Measurements from ENCODE around the gene INTS2. TPM values are rescaled to one million over a fixed set of nuclear protein-coding genes. Genes with fewer than 3 reads are reported as not detected.
"Not testable (repeated sequence)": the region's sequence is repeated elsewhere in the genome, so short reads cannot be mapped to it uniquely, and the experiment has no call there.

INTS2 gene
- total RNA-seq, 1 donor from 2014 or later, result 14.9 TPM

DNA sequence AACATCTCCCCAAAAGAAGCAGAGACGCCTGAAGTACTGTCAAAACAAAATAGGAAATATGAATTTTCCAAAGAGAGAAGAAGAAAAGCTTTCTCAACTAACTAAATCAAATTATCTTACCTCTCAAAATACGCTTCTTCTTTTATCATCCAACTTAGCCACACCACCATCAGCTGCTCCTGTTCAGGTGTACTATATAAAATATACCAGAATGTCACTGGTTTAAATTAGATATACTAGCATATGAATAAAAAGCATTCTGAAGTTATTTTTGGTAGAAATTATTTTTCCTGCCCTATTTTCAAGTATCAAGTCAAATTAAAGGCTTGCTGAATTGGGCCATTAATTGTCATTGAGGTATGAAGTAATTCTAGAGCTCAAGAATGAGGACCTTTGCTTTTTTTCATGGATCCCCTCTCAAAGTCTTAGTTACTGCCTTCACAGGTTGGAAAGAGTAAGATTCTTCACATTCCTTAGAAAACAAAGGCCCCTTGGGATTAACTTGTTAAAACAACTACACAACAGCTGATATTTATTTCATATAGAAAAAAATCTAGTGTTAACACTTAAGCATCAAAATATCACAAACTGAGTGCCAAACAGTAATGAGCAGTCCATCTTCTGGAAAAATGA is 30.1 kb downstream of the INTS2 start:
- DNase-seq (ENCODE audit: low spot score), result no peak
- intact Hi-C loops (cut with DNase I), result no loop called here

DNA sequence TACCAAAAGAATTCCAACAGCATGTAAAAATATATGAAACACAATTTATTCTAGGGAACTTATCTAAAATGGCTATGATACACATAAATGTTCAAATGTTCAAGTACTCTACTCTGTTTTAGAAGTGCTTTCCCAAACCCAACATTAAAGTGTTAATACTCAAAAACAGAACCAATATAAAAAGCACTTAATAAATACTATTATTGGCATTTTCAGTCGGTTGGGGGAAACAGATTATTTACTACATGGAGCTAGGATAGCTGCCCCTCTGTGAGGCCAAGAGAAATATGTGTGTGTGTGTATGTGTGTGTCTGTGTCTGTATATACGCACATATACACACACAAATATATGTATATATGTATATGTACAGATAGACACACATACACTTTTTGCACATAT is 32.4 kb downstream of the INTS2 start:
- intact Hi-C loops (cut with DNase I), result no loop called here
- DNase-seq (ENCODE audit: low spot score), result no peak

DNA sequence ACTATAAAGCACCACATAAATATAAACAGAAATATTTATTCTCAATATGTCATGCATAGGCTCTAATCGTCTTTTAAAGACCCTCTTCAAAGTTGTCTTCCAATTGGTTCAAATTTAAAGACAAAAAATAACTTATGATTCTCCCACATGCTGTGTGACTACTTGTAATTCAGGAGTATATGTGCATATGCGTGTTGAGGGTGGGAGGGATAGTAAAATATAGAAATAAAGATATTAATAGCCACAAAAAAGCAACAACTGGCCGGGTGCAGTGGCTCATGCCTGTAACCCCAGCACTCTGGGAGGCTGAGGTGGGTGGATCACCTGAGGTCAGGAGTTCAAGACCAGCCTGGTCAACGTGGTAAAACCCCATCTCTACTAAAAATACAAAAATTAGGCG is 33.5 kb downstream of the INTS2 start:
- DNase-seq (ENCODE audit: low spot score); intact Hi-C loops (cut with DNase I): not testable (repeated sequence)

DNA sequence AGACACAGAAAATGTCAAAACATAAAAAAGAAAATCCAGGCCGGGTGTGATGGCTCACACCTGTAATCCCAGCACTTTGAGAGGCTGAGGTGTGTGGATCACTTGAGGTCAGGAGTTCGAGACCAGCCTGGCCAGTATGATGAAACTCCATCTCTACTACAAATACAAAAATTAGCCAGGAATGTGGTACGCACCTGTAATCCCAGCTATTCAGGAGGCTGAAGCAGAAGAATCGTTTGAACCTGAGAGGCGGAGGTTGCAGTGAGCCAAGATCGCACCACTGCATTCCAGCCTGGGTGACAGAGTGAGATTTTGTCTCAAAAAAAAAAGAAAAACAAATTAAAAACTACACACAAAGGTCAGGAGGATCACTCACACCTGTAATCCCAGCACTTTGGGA is 40.0 kb downstream of the INTS2 start:
- DNase-seq (ENCODE audit: low spot score); intact Hi-C loops (cut with DNase I): not testable (repeated sequence)

DNA sequence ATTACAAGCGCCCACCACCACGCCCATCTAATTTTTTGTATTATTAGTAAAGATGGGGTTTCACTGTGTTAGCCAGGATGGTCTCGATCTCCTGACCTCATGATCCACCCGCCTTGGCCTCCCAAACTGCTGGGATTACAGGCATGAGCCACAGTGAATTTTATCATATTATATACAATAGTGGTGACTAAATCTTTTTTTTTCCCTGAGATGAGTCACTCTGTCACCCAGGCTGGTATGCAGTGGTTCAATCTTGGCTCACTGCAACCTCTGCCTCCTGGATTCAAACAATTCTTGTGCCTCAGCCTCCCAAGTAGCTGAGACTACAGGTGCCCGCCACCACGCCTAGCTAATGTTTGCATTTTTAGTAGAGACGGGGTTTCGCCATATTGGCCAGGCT is 41.9 kb downstream of the INTS2 start:
- DNase-seq (ENCODE audit: low spot score); intact Hi-C loops (cut with DNase I): not testable (repeated sequence)

DNA sequence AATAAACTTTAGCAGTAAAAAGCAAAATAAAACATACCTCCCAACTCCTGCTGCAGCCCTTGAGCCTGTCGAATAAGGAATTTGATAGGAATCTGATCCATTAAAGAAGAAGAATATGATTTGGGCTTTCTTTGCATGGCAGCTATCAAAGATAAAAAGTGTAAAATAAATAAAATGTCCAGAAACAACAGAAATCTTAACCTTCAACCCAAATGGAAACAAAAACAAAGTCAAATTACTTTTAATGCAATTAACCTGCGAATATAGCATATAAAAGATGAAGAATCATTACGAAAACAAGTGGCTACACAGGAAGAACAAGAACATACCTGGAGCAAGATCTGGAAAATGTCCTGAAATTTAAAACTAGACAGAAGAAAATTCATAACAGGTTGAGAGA is 42.9 kb downstream of the INTS2 start:
- no peak for DNase-seq (ENCODE audit: low spot score)
- intact Hi-C loops (cut with DNase I), result no loop called here

DNA sequence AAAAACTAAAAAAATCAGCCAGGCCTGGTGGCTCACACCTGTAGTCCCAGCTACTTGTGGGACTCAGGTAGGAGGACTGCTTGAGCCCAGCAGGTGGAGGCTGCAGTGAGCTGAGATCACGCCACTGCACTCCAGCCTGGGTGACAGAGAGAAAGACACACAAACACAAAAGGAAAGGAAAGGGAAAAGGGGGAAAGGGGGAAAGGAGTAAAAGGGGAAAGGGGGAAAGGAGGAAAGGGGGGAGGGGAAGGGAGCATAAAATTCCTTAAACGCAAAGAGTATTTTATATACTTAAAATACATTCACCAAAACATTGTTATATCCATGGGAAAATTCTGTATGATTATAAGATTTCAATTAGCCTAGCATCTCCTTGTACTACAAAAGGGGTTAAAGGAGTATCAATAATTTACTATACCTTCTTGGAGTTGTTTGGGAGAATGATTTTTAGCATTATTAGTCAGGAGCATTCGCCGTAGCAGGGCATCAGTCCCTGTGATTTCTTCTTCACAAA is 47.1 kb downstream of the INTS2 start:
- DNase-seq (ENCODE audit: low spot score), result no peak
- intact Hi-C loops (cut with DNase I), result no loop called here

DNA sequence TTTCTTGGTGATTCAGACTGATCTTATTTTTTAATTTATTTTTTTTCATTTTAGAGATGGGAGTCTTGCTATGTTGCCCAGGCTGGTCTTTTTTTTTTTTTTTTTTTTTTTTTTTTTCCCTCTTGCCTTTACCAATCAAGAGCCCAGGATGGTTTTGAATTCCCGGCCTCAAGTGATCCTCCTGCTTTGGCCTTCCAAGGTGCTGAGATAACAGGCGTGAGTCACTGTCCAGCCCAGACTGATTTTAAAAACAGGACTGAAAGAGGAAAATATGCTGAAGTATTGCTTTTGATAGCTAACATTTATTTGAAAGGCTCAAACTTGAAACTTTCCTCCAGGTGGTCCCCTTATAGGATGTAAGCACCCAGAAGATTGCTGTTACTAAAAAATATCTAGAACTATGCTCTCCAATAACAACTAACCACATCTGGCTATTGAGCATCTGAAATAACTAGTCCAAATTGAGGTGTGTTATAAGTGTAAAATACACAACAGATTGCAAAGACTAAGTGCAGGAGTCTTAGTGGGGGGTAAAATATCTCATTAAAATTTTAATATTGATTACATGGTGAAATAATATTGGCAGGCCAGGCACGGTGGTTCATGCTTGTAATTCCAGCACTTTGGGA is 48.7 kb downstream of the INTS2 start:
- intact Hi-C loops (cut with DNase I), result no loop called here
- DNase-seq (ENCODE audit: low spot score), result no peak

DNA sequence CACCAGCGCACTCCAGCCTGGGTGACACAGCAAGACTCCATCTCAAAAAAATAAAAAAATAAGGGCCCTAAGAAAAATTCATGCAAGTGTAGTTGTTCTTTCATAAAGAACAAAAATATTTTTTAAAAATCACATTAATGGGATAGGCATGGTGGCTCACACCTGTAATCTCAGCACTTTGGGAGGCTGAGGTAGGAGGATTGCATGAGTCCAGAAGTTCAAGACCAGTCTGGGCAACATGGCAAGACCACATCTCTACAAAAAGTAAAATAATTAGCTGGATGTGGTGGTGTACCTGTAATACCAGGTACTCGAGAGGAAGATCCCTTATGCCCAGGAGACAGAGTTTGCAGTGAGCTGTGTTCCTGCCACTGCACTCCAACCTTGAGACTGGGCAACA is 49.3 kb downstream of the INTS2 start:
- DNase-seq (ENCODE audit: low spot score), result no peak
- intact Hi-C loops (cut with DNase I), result no loop called here

DNA sequence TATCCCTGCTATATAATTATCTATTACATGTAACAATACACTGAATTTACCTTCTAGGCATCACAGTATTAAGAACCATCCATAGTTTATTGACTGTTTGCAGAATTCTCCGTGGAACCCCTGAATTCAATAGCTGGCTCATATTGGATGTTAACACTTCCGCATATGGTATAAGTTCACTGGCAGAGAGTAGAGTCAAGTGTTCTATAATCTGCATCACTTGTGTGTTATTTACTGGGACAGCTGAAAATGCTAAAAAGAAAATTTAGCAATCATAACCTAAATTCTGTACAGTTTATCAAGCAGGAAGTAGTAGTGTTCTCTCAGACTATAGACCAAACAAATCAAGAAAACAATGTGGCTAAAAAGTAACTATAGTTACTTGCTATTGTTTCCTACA is 49.9 kb downstream of the INTS2 start:
- DNase-seq (ENCODE audit: low spot score), result no peak

DNA sequence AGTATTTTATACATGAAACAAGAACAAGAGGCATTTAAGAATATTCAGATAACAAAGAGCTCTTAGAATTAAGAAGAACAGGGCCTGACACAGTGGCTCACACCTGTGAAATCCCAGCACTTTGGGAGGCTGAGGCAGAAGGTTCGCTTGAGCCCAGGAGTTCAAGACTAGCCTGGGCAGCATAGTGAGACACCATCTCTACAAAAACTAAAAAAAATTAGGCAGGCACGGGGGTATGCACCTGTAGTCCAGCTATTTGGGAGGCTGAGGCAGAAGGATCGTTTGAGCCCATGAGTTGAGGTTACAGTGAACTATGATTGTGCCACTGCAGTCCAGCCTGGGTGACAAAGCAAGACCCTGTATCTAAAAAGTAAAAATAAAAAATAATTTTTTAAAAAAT is 52.0 kb downstream of the INTS2 start:
- DNase-seq (ENCODE audit: low spot score), result no peak
- intact Hi-C loops (cut with DNase I), result no loop called here

More for the DNA sequence above, 49.9 kb downstream of the INTS2 start:
- intact Hi-C loops (cut with DNase I), result no loop called here

DNA sequence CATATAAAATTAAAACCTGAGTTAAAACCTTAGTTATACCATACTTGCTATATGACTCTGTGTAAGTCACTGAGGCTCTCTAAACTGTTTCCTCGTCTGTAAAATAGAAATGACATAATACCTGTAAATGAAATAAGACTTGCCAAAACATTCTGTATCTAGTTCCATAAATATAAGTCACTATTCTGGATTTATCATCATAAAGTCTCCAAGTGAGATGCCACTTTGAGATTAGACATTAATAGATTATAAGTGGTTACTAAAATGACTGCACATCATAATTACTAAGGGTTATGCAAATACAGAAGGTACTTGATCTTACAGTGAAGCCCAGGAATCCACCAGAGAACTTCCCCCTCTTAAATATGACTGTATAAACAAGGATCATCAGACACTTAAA is 52.5 kb downstream of the INTS2 start:
- intact Hi-C loops (cut with DNase I), result no loop called here

DNA sequence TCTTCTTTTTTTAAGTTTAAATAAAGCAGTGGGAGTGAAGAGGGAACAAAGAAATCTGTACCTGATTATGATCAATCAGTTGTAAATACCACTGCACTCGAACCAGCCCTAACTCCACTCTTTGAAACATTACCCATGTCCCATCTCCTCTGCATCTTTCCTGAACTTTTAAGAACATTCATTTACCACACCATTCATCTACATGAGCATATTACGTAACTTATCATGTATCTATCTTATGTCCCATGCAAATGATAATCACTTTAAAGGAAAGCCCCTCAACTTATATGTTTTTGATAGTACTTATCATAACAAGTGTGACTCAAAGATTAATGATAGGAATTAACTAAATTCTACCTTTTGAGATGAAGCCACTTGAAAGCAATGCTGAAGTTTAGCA is 53.7 kb downstream of the INTS2 start:
- DNase-seq (ENCODE audit: low spot score), result no peak
- intact Hi-C loops (cut with DNase I), result no loop called here

More for the DNA sequence above, 52.5 kb downstream of the INTS2 start:
- DNase-seq (ENCODE audit: low spot score), result no peak

DNA sequence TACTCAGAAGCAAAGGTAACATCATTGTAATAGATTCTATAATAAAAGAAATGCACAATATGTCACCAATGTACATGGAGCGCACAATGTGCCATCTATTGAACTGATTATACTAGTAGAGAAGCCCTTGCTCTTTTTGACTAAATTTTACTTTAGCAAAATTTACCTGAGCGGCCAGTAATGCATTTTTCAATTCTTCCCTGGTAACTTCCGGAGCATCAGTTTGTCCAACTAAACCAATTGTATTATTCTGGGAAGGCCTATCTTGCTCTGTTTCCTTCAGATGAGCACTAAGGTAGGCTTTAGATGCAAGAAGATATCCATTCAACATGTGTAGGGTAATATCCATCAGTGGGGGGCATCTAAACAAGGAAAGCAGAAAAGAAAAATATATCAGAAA is 55.7 kb downstream of the INTS2 start:
- intact Hi-C loops (cut with DNase I), result no loop called here
- DNase-seq (ENCODE audit: low spot score), result no peak

DNA sequence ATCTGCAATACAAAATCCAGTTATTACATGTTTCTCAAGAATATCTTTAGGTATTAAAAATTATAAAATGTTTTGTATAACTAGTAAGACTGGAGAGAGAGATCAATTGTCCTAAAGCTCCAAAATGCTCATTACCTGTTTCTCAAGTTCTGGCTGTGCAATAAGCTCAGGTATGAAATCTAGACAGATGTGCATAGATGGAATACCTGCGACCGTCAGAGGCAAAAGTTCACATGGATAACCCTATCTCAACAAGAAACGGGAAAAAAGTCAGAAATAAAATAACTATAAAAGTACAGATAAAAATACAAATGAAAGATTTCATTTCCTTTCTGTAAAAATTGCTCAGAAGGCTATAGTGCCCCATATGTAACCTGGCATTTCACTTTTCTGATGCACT is 58.6 kb downstream of the INTS2 start:
- intact Hi-C loops (cut with DNase I), result no loop called here
- DNase-seq (ENCODE audit: low spot score), result no peak

DNA sequence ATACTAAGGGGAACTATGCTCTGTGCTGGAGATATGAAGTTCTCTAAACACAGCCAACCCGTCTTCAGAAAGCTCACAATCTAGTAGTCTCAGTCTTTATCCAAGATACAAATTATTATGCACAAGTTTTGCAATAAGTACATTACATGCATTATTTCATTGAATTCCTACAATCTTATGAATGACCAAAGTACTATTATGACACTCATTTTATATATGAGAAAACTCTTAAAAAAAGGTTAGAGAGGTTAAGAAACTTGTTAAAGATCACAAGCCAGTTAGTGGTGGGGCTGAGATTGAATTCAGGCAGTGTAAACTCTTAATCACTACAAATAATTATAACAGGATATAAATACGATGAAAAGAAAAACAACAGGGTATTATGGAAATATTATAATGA is 59.7 kb downstream of the INTS2 start:
- DNase-seq (ENCODE audit: low spot score), result no peak
- intact Hi-C loops (cut with DNase I), result no loop called here

DNA sequence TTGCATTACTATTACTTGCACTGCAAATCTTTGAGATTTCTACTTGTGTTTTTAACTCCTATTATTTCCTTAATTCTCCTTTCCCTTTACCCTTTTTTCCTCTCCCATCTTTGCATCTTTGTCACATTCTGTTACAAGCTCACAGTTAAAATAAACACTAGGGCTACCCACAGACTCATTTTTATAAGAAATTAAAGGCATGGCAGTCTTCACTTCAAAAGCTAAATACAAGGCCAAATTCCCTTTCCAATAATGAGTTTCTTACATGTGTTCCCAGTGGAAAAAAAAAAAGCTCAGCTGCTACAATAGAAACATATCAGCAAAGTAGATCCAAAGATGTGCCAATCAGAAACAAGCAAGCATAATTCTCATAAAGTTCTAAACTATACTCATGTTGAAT is 60.7 kb downstream of the INTS2 start:
- intact Hi-C loops (cut with DNase I), result no loop called here
- DNase-seq (ENCODE audit: low spot score), result no peak

DNA sequence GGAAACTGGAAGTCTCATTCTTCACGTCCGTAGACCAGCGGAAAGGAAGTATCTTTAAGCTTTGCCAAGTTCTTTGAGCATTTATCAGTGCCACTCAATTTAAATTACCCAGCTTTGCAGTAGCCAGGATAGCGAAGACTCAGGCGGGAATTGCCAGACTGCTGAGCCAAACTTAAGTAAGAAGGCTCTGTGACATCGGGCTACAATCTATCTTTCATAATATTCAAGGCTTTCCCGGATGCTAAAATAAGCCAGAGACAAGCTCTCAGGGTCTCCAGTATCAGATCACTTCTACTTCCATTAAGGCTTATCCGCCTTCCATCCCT is 64.0 kb downstream of the INTS2 start:
- no peak for DNase-seq (ENCODE audit: low spot score)
- intact Hi-C loops (cut with DNase I), result no loop called here

DNA sequence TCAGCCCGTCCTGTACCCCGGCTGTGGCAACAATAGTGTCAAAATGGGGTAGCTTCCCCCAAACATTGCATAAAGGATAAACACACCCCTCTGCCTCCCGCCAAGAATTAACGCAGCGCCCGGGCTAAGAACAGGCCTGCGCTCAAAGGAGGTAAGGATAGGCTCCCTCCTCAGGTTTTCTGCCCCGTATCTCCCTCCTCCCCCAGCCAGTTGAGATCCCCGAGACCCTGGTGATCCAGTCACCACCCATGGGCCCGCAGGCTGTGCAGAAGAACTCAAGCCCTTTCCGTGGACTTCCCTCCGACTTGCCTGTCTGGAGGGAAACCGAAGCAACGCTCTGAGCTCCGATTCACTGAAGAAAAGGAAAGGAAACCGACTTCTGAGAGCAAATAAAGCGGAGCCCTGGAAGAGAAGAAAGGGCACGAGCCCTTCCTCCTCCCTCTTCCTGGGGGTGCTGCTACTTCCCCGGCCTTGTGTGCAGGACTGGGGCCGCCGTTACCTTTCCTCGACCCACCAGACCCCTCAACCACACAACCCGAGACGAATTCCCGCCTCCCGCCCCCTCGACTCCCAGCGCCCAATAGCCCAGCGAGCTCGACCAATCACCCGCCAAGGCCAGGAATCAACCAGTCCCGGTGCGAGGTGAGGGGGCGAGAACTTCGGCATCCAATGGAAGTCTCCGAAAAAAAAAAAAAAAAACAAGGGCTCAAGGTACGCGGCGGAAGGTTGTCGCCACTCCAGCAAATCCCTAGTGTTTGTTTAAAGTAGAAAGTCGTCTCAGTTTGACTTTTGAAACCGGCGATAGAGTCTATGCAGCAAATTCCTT is 64.6 kb downstream of the INTS2 start, which contains the start of gene BRIP1:
Gene BRIP1 (minus strand): TSS at position 554 of the 826 bp plus-strand sequence. CDS start 1,989 bp downstream, outside the sequence.
- peak; percentile 92 for DNase-seq (ENCODE audit: low spot score)
- intact Hi-C loops (cut with DNase I), result no loop called here

DNA sequence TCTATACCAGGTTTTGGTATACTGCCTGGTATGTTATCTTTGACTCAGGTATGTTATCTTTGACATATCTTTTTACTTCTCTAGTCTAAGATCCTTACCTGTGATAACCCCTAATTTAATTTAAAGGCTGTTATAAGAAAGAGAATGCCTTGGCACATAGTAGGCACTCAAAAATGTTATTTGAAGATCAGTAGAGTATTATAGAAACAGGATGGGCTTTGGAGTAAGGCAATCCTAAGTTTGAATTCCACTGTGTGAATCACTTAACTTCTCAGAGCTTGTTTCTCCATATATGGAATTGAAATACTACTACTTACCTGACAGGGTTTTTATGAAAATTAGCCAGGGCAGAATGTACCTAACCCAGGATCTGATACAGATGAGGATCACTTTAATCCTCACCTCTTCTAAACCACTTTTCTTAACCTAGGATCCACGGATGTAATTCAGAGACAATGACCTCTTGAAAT is 65.6 kb downstream of the INTS2 start:
- intact Hi-C loops (cut with DNase I), result no loop called here
- DNase-seq (ENCODE audit: low spot score), result no peak

DNA sequence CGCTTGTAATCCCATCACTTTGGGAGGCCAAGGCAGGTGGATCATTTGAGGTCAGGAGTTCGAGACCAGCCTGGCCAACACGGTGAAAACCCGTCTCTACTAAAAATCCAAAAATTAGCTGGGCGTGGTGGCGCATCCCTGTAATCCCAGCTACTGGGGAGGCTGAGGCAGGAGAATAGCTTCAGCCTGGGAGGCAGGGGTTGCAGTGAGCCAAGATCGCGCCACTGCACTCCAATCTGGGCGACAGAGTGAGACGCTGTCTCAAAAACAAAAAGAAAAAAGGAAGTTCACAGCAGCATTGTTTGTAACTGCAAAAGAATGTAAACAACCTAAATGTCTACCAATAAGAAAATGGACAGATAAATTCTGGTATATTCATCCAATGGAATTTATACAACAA is 67.4 kb downstream of the INTS2 start:
- intact Hi-C loops (cut with DNase I); DNase-seq (ENCODE audit: low spot score): not testable (repeated sequence)

Data from cardiac septum (tissue), 1 donor.